ENCODE data around the gene ARPC4. TPM values are rescaled to one million over a fixed set of nuclear protein-coding genes. Genes with fewer than 3 reads are reported as not detected.
A peak's percentile ranks its signal among the peaks of the same experiment; 100 is the strongest.

ARPC4 gene
- total and polyA plus RNA-seq, 11 donors = 30.0 to 151 (median 79.7) TPM

- H3K27me3 ChIP-seq = no peaks in the 10 kb centered on the region
- peaks cover 0 to 61% (median 0%) of the 10 kb centered on the region in 12 donors for H3K4me1 ChIP-seq
- ATAC-seq = peak; percentile 15 to 63 (median 47)
- H3K36me3 ChIP-seq = peaks cover 0 to 55% (median 48%) of the 10 kb centered on the region in 9 donors
- WGBS, 4 donors = 74 to 79% (median 78%) methylated on average over 8 of the region's 8 CpGs
- intact Hi-C loops (cut with DNase I) = no loop called here
- no peaks in the 10 kb centered on the region for H3K9me3 ChIP-seq
- DNase-seq = peak in 1 of 5 donors; percentile 43
- TF ChIP-seq CTCF (IDR thresholded peaks at IDR 0.05) (no peak), POLR2A (IDR thresholded peaks at IDR 0.05) (no peak)
- peak overlapping the region in 4 of 12 donors; percentile 23 to 87 (median 30) for H3K27ac ChIP-seq
- H3K4me3 ChIP-seq = no peak overlapping the region
These were observed 13.0 kb upstream of the ARPC4 start for GRCh38 chr3:9779721-9780457.

- no peak for TF ChIP-seq POLR2A (IDR thresholded peaks at IDR 0.05)
- Histone ChIP-seq H3K36me3 (peaks cover 0 to 61% (median 53%) of the 10 kb centered on the region in 9 donors), H3K4me1 (peaks cover 0 to 61% (median 0%) of the 10 kb centered on the region in 12 donors), H3K9me3 (no peaks in the 10 kb centered on the region), H3K27ac (peak overlapping the region in 3 of 12 donors; percentile 23 to 87 (median 26)), H3K4me3 (no peak overlapping the region), H3K27me3 (no peaks in the 10 kb centered on the region)
- intact Hi-C loops (cut with DNase I) = no loop called here
- DNase-seq = no peak
- 77 to 87% (median 86%) methylated on average over 9 to 10 of the region's 10 CpGs for WGBS, 4 donors
- peak in 1 of 4 donors; percentile 7 for ATAC-seq
These were observed 12.4 kb upstream of the ARPC4 start for GRCh38 chr3:9780458-9780812.

- Histone ChIP-seq H3K36me3 (peaks cover 0 to 66% (median 57%) of the 10 kb centered on the region in 9 donors), H3K27ac (peak overlapping the region in 1 of 12 donors; percentile 87), H3K9me3 (no peaks in the 10 kb centered on the region), H3K4me1 (peaks cover 0 to 61% (median 0%) of the 10 kb centered on the region in 12 donors), H3K4me3 (no peak overlapping the region), H3K27me3 (no peaks in the 10 kb centered on the region)
- no peak for ATAC-seq
- intact Hi-C loops (cut with DNase I) = no loop called here
- no peak for TF ChIP-seq CTCF (IDR thresholded peaks at IDR 0.05)
- TF ChIP-seq POLR2A (IDR thresholded peaks at IDR 0.05) = no peak
- 91 to 94% (median 93%) methylated on average over 4 of the region's 4 CpGs for WGBS, 4 donors
- no peak for DNase-seq
These were observed 12.0 kb upstream of the ARPC4 start for GRCh38 chr3:9780910-9781309.

- intact Hi-C loops (cut with DNase I) = no loop called here
- ATAC-seq = no peak
- 77 to 90% (median 83%) methylated on average over 1 of the region's 1 CpG for WGBS, 4 donors
- Histone ChIP-seq H3K4me1 (peaks cover 0 to 61% (median 0%) of the 10 kb centered on the region in 12 donors), H3K9me3 (no peaks in the 10 kb centered on the region), H3K4me3 (no peak overlapping the region), H3K27me3 (no peaks in the 10 kb centered on the region), H3K36me3 (peaks cover 0 to 72% (median 63%) of the 10 kb centered on the region in 9 donors), H3K27ac (peak overlapping the region in 1 of 12 donors; percentile 87)
- no peak for TF ChIP-seq POLR2A (IDR thresholded peaks at IDR 0.05)
- TF ChIP-seq CTCF (IDR thresholded peaks at IDR 0.05) = no peak
- no peak for DNase-seq
These were observed 11.3 kb upstream of the ARPC4 start for GRCh38 chr3:9781551-9781950.

All from heart left ventricle (tissue), 16 donors.